ENCODE results near the gene PSMD1.

DNA sequence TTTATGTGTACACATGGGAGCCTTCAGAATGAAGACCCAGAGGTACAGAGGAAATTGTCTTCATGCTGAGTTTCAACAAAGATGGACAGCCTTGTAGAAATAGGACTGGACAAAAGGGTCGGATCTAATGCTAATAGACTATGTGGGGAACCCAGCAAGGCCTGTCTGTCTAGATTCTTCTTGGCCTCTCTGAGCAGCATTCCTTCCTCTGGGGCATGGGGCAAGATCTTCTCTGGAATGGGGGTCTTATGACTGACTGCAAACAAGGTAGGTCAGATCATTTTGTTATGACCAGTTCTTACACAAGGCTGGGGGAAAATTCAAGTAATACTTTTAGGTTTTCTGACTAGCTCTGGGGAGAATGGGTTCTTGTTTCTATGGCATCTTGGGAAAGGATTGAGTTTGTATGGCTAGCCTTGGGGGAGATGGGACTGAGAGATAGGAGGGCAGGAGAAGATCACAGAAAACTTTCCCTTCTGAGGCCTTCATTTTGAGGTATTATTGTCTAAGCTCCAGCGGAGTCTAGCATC is 46.4 kb upstream of the PSMD1 start:
- TF ChIP-seq TAF1 (IDR thresholded peaks at IDR 0.05; ENCODE audit: borderline replicate concordance, insufficient read depth, low read length) (no peak), POLR2AphosphoS5 (IDR thresholded peaks at IDR 0.05; ENCODE audit: low read depth, low read length) (no peak), FOXP2 (optimal IDR thresholded peaks at IDR 0.05; ENCODE audit: borderline replicate concordance, extremely low read depth, extremely low read length, insufficient read depth) (no peak), SIN3A (IDR thresholded peaks at IDR 0.05; ENCODE audit: borderline replicate concordance, insufficient read depth, low read length) (no peak)
- TF ChIP-seq, protein P1, sequence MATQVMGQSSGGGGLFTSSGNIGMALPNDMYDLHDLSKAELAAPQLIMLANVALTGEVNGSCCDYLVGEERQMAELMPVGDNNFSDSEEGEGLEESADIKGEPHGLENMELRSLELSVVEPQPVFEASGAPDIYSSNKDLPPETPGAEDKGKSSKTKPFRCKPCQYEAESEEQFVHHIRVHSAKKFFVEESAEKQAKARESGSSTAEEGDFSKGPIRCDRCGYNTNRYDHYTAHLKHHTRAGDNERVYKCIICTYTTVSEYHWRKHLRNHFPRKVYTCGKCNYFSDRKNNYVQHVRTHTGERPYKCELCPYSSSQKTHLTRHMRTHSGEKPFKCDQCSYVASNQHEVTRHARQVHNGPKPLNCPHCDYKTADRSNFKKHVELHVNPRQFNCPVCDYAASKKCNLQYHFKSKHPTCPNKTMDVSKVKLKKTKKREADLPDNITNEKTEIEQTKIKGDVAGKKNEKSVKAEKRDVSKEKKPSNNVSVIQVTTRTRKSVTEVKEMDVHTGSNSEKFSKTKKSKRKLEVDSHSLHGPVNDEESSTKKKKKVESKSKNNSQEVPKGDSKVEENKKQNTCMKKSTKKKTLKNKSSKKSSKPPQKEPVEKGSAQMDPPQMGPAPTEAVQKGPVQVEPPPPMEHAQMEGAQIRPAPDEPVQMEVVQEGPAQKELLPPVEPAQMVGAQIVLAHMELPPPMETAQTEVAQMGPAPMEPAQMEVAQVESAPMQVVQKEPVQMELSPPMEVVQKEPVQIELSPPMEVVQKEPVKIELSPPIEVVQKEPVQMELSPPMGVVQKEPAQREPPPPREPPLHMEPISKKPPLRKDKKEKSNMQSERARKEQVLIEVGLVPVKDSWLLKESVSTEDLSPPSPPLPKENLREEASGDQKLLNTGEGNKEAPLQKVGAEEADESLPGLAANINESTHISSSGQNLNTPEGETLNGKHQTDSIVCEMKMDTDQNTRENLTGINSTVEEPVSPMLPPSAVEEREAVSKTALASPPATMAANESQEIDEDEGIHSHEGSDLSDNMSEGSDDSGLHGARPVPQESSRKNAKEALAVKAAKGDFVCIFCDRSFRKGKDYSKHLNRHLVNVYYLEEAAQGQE (IDR thresholded peaks at IDR 0.05; ENCODE audit: insufficient read depth in 1 of 2, low read depth in 2 of 2, low read length in 2 of 2): no peak

Measured in PFSK-1 (cell line).